GM19438 (cell line): ENCODE data around the gene SHROOM3.

Experiments used
- ATAC-seq: cut with Tn5 transposase; IDR thresholded peaks from one replicate; pipeline ENCODE4 v1.9.1; 2021; ENCODE audit warnings: low read depth; ENCODE audit not compliant: unreplicated experiment

SHROOM3 gene

GRCh38 chr4:76831711-76832373 lies 396.8 kb downstream of the SHROOM3 start:
- no peak for ATAC-seq
